Esophagus squamous epithelium (tissue), 4 donors: Measurements from ENCODE around the gene TIMD4.
"Not testable (repeated sequence)": the region's sequence is repeated elsewhere in the genome, so short reads cannot be mapped to it uniquely, and the experiment has no call there.

Experiments used
- POLR2A ChIP-seq, 4 donors: fragments of 450-650 bp; IDR thresholded peaks; one replicate each; pipeline ENCODE4 v1.6.1; 2017; ENCODE audit warnings: antibody characterized with exemption in 4 of 4, mild to moderate bottlenecking in 4 of 4, moderate library complexity in 3 of 4
- TF ChIP-seq, protein P1 (sequence below), 6 experiments: fragments of 450-650 bp in 4 of 6; fragments of 200-600 bp in 2 of 6; sonication (generic) in 2 of 6; IDR thresholded peaks; one replicate each; pipeline ENCODE4 v1.5.1; 2016 to 2019; ENCODE audit warnings: antibody characterized with exemption in 6 of 6, mild to moderate bottlenecking in 4 of 6, moderate library complexity in 4 of 6

DNA sequence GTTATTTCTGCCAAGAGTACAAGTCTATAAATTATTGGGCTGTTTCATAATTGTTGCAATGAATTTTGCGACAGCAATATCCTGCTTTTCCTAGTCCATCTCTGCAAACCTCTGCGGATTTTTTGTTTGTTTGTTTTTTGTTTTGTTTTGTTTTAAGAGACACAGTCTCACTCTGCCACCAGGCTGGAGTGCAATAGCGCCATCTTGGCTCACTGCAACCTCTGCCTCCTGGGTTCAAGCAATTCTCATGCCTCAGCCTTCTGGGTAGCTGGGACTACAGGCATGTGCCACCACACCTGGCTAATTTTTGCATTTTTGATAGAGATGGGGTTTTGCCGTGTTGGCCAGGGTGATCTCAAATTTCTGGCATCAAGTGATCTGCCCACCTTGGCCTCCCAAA, 37.3 kb downstream of the TIMD4 start:
- TF ChIP-seq, protein P1, sequence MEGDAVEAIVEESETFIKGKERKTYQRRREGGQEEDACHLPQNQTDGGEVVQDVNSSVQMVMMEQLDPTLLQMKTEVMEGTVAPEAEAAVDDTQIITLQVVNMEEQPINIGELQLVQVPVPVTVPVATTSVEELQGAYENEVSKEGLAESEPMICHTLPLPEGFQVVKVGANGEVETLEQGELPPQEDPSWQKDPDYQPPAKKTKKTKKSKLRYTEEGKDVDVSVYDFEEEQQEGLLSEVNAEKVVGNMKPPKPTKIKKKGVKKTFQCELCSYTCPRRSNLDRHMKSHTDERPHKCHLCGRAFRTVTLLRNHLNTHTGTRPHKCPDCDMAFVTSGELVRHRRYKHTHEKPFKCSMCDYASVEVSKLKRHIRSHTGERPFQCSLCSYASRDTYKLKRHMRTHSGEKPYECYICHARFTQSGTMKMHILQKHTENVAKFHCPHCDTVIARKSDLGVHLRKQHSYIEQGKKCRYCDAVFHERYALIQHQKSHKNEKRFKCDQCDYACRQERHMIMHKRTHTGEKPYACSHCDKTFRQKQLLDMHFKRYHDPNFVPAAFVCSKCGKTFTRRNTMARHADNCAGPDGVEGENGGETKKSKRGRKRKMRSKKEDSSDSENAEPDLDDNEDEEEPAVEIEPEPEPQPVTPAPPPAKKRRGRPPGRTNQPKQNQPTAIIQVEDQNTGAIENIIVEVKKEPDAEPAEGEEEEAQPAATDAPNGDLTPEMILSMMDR (IDR thresholded peaks at IDR 0.05), result not testable (repeated sequence)
- not testable (repeated sequence) for TF ChIP-seq POLR2A (IDR thresholded peaks at IDR 0.05)
